Skeletal muscle cell (primary cell): Measurements from ENCODE around the gene ZC3H18.
A peak's percentile ranks its signal among the peaks of the same experiment; 100 is the strongest.
"Not testable (repeated sequence)": the region's sequence is repeated elsewhere in the genome, so short reads cannot be mapped to it uniquely, and the experiment has no call there.

Experiments used
- DNase-seq: peaks from one replicate; pipeline ENCODE4 v3.0.0-alpha.2; 2010; ENCODE audit warnings: low read depth
- H3K4me3 ChIP-seq: 2 replicates; pipeline ENCODE4 v1.5.1; 2011; ENCODE audit warnings: low read depth, mild to moderate bottlenecking, control low read depth, low read length, moderate library complexity

The ZC3H18 gene

DNA sequence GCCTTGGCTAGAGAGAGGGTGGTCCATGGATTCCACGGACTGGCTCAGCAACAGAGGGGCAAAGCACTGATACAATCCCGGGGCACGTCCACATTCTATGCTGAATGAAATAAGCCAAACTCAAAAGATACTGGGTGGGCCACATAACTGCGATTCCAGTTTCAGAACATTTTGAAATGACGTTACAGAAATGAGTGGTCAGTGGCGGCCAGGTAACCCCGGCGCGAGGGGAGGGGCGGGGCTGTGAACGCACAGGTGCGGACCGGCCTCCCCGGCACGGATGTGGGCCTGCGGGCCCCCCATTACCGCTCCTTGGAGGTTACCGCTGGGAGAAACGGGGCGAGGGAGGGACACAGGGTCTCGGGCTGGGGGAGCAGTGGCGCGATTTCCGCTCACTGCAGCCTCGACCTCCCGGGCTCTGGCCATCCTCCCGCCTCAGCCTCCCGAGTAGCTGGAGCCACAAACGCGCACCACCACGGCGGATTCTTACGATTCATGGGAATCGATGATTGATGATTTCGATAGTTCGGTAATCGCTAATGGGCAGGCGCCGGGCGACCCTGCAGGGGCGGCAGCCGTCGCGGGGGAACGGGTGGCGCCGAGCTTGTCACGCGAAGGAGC, 92.1 kb downstream of the ZC3H18 start:
- no peak for DNase-seq
- H3K4me3 ChIP-seq: peak overlapping the region; percentile 95

DNA sequence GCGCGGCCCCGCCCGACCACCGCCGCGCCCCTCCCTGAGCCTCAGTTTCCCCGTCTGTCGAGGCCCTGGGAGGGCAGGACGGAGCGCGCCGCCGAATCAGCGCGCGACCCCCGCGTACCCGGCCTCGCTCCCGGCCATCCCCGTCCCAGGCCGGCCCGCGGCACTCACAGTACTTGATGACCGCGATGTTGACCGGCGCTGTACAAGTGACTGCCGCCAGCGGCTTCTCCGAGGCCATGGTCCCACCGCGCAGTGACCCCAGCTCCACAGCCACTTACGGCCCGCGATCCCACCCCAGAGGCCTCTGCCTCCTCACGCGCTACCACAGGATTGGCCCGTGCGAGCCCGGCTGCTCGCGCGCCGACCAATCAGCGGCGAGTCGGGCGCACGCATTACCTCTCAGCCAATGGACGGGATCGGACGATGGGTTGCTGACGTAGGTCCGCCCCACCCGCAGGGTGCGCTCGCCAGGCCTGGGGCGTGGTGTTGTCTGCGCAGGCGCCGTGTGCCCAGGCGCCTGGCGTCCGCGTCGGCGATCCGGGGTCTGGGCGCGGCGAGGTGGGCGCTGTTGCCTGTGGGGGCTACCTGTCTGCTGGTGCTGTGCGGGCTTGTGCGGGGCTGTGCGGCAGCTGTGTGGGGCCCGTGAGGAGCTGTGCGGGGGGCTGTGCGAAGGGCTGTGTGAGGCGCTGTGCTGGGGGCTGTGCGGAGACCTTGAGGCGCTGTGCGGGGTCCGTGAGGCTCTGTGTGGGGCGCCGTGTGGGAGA, 92.8 kb downstream of the ZC3H18 start, which contains the start of gene MVD:
MVD (minus strand) TSS at position 249 of the 764 bp plus-strand sequence; CDS start at position 238, 11 bp downstream.
- DNase-seq: peak; percentile 96
- peak within 1 kb of the TSS; percentile 95 for H3K4me3 ChIP-seq

DNA sequence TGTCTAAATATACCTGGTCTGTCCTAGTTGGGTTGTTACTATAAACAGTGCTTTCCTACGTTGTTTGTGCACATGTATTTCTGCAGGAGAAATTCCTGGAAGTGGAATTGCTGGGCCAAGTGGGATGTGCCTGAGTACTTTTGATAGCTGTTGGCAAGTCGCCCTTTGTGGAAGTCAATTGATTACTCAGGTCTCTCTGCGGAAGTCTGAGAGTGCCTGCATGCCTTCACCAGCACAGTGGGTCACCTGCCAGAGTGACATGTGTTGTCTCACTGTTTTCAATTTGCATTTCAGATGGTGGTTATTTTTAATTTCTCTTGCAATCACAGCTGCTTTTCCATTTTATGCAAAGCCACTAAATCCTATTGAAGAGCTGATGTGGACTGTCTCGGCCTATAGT, 94.9 kb downstream of the ZC3H18 start:
- DNase-seq: no peak
- H3K4me3 ChIP-seq: no peak overlapping the region

DNA sequence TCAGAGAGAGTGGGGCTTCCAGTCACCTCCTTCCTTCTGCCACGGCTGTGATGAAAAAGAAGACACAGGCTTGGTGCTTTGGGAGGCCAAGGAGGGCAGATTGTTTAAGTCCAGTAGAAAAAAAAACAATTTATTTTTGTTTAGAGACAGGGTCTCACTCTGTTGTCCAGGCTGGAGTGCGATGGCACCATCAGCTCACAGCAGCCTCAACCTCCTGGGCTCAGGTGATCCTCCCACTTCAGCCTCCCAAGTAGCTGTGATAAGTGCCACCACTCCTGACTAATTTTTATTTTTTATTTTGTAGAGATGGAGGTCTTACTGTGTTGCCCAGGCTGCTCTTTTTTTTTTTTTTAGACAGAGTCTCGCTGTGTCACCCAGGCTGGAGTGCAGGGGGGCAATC, 95.4 kb downstream of the ZC3H18 start:
- no peak overlapping the region for H3K4me3 ChIP-seq
- no peak for DNase-seq

DNA sequence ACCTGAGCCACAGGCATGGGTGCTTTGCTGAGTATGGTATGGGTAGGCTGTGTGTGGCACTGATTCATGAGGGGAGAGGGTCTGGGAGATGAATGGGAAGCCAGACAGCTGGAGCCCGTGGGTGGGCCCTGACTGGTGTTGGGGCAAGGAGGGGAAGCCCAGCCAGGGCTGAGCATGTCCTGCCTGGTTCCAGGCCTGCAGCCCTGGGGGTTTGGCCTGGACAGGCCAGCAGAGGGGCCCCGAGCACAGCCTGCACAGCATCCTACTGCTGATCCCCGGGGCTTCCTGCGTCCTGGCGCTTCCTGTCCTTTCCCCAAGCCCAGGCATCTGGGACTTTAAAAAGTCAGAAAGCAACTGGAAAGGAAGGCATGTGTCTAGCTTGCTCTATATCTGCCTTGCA, 97.3 kb downstream of the ZC3H18 start:
- H3K4me3 ChIP-seq: no peak overlapping the region
- DNase-seq: no peak

DNA sequence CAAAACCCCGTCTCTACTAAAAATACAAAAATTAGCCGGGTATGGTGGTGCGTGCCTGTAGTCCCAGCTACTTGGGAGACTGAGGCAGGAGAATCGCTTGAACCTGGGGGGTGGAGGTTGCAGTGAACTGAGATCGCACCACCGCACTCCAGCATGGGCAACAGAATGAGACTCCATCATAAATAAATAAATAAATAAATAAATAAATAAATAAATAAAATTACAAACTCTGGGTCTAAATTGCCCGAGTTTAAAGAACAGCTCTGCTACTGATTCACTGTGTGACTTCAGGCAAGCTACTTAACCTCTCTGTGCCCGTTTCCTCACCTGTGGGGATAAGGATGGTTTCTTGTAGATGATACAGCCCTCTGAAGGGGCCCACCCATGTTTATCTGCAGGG, 99.3 kb downstream of the ZC3H18 start:
- not testable (repeated sequence) for DNase-seq, H3K4me3 ChIP-seq

- DNase-seq: no peak
- no peak overlapping the region for H3K4me3 ChIP-seq
These were observed 99.8 kb downstream of the ZC3H18 start for GRCh38 chr16:88669980-88670379.

- DNase-seq: no peak
- no peak overlapping the region for H3K4me3 ChIP-seq
These were observed 101.6 kb downstream of the ZC3H18 start for GRCh38 chr16:88671806-88672205.

DNA sequence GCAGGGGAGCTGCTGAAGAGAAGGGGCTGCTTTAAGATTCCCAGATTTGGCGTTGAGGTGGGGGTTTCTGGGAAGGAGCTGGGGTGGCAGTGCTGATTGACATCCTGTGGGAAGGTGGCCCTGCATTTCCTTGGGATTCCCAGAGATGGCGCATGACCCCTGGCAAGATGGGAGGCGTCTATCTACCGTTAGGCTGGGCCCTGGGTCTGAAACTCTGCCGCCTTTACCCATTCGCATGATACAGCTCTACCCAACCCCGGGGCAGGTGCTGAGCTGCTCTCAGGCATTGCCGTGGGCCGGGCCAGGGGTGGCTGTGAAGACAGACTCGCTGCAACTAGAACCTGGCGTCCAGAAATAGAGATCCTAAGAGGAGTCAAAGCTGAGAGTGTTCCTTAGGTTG, 102.6 kb downstream of the ZC3H18 start:
- H3K4me3 ChIP-seq: no peak overlapping the region
- no peak for DNase-seq

- DNase-seq: no peak
- no peak overlapping the region for H3K4me3 ChIP-seq
These were observed 103.6 kb downstream of the ZC3H18 start for GRCh38 chr16:88673716-88674379.

- DNase-seq: no peak
These were observed 106.5 kb downstream of the ZC3H18 start for GRCh38 chr16:88676502-88677242.

DNA sequence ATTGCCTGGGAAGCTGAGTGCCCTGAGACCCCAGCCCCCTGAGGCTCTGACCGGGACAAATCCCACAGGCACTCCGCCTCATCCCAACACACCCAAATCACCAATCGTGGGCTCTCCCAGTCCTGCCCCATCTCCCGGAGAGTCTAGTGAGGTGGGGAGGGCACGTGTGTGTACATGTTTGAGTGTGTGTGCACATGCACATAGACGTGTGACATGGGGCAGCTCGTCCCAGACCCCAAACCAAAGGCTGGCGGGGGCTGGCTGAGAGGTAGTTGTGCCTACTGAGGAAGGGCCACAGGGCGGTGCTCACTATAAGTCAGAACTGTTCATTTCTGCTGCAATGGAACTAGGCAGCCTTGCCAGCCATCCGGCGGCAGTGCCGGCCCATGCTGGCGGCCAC, 107.5 kb downstream of the ZC3H18 start:
- H3K4me3 ChIP-seq: no peak overlapping the region
- no peak for DNase-seq

More at GRCh38 chr16:88676502-88677242, 106.5 kb downstream of the ZC3H18 start:
- H3K4me3 ChIP-seq: no peak overlapping the region

DNA sequence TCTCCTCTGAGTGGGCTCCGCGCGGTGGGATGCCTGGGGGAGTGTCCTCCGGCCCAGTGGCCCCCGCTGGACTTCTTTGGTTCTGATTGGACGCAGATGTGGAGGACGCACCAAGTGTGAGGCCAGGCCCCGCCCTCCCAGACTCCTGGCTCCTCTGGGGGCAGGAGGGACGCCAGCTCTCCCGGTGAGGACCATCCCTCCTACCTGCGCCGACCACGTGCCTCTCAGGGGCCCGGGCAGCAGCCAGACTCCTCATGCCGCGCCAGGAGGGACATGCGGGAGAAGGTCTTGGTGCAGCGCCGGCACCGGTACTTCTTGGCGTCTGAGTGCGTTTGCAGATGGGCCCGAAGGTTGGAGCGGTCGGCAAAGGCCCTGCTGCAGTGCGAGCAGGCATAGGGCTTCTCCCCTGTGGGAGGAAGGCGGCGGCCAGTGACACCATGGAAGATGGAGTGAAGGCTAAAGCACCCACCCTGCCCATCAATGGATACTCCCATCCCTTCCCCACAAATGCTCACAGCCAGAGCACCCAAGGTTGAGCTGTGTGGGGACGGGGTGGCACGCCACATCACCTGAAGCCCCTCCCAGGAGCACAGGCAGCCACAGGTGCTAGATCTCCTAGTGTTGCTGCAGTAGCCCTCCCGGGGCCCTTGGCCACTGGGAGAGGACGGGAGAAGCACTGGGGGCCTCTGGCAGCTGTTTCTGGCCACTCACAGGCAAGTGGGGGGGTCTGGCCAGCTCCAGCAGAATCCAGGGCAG, 108.2 kb downstream of the ZC3H18 start:
- H3K4me3 ChIP-seq: no peak overlapping the region
- DNase-seq: no peak

- H3K4me3 ChIP-seq: no peak overlapping the region
- DNase-seq: no peak
These were observed 110.4 kb downstream of the ZC3H18 start for GRCh38 chr16:88680554-88681083.

- H3K4me3 ChIP-seq: no peak overlapping the region
- no peak for DNase-seq
These were observed 111.0 kb downstream of the ZC3H18 start for GRCh38 chr16:88681084-88681680.
